T-helper 2 cell (primary cell): ENCODE measurements around the gene ABLIM2.

Experiments used
- DNase-seq, 5 experiments: peaks; one replicate each; pipeline versions ENCODE4 v3.0.0 to v3.0.0-alpha.2; 2012 to 2022
- total RNA-seq, 2 donors: gene quantifications; one replicate each; lab custom pipeline; 2026; lab: John Stamatoyannopoulos, UW

ABLIM2 gene
- 1.2 to 3.6 reads per million in 2 donors for total RNA-seq

DNA sequence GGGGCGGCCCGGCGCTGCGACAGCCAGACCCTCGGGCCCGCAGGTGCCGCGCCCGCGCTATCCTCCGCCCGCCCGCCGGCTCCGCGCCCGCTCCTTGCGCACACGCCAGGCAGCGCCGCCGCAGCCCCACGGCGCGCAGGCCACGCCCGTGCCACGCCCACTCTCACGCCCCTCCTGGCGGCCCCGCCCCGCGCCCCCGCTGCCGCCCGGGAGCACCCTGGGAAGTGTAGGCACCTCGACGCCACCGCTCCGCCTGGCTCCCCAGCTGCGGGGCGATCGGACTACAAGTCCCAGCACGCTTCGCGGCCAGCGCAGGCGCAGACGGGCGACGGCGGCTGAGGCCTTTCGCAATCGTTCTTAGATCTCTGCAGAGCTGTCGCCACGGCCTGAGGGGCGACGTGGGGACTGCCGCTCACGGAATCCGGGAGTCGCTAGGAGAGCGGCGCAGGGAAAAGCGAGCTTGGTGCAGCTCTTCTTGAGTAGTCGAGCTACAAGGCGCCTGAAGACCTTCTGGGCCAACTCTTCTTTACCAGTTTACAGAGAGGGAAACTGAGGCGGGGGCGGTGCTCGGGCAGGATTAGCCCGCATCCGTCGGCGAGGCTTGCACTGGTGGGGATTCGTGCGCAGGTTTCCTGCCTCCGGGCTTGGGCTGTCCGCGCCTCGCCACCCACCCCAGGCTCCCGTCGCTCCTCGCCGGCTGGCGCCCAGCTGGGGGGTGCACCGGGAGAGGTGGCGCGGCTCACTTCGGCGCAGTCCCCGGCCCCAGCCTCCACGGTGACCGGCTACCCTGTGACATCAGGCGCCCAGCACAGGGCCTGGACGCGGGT, at the start of gene ABLIM2:
Gene ABLIM2, minus strand, starts transcription at position 104 of the 827 bp plus-strand sequence. CDS start 124 bp downstream, outside the sequence.
- DNase-seq = peak; percentile 97 to 99 (median 98)

DNA sequence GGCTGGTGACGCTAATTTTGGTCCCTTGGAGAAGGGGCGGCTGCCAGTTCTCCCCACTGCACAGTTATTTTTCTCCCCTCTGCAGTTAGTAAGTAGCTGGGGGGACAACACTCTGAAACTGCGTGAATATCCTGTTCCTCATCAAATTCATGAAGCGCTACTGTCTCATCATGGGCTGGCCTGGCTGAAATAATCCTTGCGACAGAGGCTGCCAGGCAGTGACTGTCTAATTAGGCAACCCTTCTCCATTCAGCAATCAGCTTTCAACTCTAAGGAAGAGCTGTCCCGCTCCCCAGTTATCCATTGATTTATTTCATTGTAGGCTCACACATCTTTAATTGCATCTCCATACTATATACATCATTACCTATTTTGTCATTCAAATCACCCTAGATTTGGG, 48.7 kb upstream of the ABLIM2 start:
- DNase-seq = no peak

DNA sequence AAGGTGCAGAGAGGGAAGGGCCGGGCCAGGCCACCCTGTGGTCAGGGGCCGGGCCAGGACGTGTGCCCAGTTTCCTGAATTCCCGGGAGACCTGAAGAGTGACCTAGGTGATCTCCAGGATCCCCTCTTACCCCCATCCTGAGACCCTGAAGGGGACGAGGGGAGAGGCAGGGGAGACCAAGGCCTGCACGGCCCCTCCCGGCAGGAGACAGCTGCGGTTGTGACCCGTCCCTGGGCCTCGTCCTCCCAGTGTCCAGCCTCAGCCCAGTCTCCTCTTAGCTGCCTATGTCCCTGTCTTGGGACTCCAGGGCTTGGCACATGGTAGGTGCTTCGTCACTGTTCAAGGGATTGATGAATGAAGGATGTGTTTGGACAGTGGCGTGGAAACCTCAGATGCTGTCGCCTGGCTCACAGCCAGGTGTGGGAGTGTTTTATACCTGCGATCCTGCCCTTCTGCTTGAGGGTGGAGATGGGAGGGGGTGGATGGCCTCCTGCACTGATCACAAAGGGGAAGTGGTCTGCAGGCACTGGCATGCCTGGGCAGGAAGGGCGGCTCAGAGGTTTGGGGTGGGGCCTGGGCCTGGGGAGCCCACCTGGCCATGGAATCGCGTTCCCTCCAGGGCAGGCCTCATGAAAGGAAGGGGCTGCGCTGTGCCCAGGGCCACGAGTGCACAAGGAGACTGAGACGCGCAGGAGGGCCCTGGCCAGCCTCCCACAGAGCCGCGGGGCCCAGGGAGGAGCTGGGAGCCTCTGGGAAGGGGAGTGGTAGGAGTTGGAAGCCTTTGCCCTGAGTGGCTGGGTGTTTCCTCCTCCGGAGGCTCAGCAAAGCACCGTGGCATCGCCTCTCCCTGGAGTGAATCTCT, 47.4 kb upstream of the ABLIM2 start:
- no peak for DNase-seq

DNA sequence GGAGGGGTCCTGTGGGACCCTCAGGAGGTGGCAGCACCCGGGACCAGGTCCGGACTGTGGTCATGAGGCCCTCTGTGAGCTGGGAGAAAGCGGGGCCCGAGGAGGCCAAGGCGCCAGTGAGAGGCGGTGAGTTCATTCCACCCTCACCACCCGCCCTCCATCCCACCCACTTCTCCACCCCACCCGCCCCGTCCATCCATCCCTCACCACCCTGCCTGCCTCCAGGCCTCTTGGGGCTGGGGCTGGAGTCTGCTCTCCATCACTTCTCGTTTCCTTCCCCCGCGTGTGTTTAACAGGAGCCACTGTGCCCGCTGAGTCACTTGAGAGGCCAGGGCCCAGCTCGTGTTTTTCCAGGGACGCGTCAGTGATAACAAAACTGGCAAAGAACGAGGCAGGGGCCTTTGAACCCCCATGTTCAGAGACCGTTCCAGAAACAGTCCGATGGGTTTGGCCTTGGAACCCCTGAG, 46.7 kb upstream of the ABLIM2 start:
- no peak for DNase-seq

DNA sequence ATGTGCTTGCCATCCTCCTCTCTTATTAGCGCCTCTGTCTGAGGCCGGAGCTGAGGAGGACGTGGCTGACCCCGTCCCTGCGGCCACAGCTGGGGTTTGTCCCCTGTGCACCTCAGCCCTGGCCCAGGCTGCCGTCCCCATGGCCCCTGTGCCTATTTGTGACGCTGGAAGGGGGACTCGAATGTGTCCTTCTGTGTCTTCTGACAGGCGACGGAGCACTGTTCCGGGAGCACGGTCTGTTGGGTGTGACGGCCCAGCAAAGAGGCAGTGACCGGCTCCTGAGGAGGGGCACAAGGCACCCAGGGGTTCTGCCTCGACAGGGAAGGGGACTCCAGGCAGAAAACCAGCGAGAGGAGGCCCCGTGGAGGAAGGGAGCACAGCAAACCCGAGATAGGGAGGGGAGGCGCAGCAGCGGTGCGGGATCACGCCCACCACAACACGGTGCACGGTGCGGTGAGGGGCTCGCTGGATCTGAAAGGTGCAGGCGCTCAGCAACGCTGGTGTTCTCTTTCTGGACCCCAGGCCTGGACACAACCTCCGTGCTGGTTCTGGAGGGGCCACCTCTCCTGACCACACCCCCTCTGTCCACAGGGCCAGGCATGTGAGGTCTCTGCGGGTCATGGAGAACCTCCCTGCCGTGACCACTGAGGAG, 46.1 kb upstream of the ABLIM2 start:
- DNase-seq = no peak

DNA sequence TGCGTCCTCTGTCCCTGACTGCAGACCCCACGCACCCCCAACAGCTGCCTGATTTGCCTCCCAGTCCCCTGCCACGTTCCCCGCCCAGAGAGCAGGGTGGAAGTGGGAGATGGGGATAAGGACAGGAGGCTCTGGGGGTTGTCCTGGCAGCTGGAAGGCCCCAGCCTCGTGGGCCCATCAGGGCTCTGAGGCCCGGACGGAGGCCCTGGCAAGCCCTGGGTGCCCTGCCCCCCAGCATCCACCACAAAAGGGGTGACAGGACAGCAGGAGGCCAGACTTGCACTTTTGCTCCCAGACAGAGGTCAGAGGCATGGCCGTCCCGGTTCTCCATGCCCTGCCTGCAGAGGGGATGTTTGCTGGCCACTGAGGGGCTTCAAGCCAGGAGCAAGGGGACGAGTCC, 45.2 kb upstream of the ABLIM2 start:
- DNase-seq = no peak

DNA sequence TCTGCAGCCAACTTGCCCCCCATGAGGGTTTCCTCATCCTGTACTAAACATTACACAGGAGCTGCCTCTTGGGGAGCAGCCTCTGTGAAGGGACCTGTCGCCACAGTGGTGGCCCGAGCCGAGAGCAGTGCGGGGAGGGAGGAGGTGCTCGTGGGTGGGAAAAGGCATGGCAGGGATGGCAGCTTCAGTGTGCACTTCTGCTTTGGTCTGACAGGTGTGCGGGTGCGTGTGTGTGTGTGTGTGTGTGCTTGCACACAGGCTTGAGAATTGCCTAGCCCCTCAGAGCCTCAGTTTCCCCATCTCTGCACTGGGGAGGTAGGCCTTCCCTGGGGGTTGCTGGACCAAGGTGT, 44.4 kb upstream of the ABLIM2 start:
- peak in 1 of 5 experiments; percentile 33 for DNase-seq

DNA sequence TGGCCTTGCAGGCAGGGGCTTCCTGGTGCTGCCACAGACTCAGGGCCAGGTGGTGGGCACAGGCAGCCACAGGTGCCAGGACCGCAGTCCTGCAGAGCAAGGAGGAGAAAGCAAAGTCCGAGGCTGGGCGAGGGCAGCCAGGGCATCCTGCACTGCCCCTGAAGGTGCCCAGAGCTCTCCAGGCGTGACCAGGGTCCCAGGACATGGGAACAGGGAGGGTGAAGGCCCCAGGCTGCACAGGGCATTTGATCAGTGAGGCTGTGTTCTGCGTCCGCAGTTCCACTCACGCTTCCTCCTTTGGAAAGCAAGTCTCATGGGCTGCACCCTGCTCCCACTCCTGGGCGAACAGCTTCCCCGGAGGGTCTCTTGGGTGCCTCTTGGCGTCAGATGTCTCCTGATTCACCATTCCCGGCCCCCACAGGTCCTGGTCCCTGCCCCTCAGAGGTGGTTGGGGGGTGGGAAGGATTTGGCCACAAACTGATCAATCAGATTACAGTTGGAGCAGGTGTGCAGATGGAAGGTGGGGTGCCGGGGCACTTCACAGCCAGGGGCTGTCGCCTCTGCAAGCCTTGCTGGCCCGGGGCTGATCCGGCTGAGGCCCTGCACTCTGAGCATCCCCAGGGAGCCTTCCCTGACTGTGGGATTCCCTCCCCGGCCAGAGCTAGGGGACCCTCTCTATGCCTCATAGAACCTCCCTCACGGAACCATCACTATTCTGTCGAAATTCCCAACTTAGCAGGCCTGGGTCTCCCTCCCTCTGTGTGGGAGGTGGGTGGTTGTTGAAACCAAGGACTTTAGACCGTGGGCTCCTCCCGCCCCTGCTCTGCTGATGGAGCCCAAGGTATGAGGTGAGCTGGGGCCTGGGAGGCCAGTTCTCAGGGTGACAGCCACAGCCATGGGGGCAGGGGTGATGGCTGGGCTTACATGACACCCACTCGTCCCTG, 43.8 kb upstream of the ABLIM2 start:
- DNase-seq = no peak

DNA sequence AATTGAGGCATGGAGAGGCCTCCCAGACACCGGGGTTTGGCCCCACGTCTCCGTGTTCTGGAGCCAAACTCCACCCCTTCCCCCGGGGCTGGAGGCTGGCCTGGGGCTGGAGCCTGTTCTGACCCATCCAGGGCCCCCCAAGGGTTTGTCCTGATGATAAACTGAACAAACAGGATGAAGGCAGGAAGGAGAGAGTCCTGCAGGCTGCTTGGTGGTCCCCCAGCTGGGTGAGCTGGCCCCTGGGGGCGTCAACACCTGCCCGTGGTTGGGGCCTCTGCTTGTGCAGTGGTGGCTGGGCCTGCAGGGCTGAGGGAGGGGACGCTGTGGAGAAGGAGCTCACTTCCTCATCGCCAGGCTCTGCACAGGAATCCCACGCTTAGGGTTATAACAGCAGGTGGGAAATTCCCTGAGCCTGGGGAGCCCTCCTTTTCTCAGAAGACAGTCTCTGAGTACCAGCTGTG, 42.7 kb upstream of the ABLIM2 start:
- peak in 2 of 5 experiments; percentile 19 to 28 for DNase-seq

DNA sequence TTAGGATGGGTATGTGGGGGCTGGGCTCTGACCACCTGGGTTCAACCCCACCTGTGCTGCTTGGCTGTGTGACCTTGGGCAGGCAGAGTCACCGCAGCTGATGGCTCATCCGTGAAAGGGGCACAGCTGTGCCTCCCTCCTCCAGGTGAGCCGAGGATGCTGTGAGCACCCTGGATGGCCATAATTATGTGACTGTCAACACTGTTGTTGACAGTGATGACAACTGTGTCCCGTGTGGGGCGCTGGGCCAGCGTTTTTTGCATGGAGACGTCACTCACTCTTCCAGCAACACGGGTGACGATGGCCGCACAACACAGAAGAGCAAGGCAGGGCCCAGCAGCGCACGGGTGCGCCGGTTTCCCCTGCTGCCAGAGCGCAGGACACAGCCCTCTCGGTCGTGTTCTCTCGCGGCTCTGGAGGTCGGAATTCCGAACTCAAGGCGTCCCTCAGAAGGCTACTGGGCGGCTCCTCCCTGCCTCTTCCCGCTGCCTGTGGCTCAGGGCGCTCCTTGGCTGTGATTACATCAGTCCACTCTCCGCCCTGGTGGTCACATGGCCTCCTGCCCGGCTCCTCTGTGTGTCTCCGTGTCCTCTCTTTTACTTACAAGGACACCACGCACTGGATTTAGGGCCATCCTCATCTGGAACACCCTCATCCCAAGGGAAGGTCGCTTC, 41.8 kb upstream of the ABLIM2 start:
- DNase-seq = peak in 3 of 5 experiments; percentile 18 to 51 (median 20)

DNA sequence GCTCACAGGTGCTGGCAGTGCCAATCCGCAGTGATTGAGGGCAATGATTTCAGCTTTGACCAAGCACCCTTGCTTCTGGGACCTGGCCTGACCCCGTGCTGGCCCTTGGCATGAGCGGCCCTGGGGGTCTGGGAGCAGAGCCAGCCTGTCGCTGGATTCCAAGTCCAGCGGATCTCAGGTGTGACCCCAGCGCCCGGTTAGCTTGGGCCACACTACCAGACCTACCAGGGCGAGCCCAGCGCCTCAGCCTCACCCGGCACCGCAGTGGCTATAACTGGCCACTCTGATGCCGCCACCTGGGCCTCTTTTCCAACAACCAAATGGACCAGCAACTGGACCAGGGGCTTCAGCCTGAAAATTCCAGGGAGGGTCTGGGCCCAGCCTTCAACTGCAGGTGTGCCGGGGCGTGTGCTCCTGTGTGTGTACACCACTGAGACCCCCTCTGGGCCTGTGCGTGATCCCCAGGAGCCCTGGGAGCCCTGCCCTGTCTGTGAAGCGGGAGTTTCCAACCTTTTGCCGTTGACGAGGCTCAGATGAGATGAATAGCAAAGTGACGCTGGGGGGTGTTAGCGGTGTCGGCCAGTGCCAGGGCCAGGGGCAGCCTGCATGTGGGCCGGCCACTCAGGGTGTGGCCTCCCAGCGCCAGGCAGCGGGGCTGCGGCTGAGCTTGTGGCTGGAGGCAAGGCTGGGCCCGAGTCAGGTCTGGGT, 41.1 kb upstream of the ABLIM2 start:
- peak in 2 of 5 experiments; percentile 10 to 26 for DNase-seq

DNA sequence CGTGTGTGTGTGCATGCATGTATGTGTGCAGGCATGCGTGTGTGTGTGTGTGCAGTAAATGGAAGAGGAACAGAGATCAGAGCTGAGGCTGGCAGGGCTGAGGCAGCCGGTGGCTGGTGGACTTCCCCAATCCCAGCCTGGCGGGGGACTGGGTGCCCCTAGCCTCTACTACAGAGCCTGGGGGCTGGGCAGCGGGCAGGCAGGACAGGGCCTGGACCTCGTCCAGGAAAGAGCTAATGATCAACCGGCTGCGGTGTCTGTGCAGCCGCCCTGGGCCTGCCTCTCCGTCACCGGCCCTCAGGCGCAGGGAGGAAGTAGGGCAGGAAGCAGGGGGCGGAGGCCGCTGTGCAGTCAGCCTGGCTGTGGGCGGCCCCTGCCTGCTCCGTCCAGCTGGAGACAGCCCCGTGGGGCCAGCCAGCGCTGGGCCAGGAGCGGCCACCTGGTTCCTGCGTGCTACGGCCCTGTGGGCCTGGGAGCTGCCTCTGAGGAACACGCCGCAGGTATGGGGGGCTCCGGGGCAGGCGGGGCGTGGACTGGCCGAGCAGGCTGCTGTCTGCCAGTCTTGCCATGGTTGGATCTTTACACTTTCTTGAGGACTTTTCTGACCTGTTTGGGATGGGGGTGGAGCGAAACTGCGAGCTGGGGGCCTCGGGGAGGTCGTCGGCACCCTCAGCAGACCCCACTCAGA, 40.4 kb upstream of the ABLIM2 start, which contains the start of gene SH3TC1:
Gene SH3TC1, plus strand, starts transcription at position 385 of the 688 bp plus-strand sequence. CDS start 5,905 bp downstream, outside the sequence.
- DNase-seq = peak; percentile 26 to 83 (median 43)

DNA sequence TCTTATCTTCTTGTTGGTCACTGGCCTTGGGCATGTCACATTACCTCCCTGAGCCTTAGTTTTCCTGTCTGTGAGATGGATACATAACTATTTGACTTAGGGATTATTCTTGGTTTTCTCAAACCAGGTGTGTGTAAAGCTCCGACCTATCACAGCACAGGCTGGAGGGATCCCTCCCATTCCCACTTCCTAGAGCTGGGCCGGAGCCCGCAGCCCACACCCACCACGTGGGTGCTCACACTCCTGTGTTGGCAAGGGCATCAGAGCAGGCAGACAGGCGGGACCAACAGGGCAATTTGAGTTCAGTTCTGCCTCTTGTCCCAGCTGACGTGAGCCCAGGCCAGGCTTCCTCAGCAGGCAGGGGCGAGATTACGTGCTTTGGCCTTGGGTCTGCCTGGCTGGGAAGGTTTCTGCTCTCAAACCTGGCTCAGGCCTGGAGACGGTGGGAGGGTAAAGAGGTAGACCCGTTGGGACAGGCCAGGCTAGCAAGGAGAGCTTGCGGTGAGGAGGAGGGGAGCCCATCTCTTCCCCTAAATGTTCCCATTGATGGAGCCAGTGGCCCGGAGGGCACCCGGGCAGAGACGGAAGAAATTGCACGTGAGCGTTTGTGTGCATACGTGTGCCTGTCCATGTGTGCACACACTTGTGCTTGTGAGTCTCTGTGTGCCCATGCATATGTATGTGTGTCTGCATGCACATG, 39.7 kb upstream of the ABLIM2 start:
- DNase-seq = no peak

DNA sequence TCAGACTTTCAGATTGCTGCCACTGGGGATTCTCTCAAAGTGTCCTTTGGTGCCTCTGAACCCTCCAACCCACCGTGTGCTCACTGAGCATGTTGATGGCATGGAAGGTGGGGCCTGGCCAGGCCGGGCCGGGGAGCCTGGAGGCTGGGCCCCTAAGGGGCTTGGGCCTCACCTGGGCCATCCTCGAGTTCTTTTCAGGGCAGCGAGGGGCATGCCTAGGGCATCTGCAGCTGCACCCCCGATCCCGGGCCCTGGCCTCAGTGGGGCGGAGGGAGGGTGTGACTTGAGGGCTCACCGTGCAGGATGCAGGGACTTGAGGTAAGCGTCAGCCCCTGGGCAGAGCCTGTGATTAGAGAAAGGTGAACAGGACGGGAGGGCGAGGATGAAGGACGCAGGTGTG, 38.9 kb upstream of the ABLIM2 start:
- no peak for DNase-seq

DNA sequence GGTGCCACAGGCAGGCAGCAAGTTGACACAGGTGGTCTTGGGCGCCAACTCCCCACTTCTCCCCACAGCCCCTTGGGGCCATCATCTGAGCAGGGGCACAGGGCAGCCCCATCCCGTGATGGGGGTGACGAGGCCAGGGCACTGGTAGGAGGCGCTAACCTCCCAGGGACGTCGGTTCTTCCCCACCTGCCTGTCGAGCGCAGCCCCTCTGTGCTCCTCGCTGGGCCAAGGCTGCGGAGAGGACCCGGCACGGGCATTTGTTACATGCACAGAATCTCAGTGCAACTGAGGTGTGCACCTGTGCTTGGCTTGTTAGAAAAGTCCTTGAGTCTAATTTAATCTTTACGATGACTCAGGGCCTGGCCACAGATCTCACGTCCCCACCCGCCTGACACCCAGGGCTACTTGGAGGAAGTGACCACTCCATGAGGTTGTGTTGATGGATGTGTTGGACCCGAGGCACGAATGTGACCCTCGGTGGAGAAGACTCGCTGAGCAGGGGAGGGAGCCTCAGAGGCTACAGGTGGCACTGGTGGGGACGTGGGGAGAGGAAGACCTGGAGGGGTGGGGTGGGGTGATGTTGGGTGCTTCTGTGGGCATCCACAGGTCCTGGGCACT, 37.3 kb upstream of the ABLIM2 start:
- DNase-seq = no peak

DNA sequence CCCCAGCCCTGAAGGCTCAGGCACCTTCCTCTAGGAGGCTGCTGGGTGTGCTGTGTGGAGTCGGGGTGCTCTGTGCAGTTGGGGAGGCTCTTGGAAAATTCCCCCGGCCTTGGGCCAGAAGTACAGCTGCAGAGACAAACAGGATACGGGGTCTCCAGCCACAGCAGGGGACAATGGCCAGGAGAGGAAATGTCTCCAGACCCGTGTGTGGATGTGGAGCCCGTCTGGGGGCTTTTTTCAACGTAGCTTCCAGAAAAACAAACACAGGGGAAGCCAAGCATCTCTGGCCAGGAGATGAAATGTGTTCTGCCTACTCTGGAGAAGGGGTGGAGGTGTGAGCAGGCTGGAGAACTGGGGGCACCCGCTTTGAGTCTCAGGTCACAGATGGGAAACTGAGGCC, 36.8 kb upstream of the ABLIM2 start:
- no peak for DNase-seq

DNA sequence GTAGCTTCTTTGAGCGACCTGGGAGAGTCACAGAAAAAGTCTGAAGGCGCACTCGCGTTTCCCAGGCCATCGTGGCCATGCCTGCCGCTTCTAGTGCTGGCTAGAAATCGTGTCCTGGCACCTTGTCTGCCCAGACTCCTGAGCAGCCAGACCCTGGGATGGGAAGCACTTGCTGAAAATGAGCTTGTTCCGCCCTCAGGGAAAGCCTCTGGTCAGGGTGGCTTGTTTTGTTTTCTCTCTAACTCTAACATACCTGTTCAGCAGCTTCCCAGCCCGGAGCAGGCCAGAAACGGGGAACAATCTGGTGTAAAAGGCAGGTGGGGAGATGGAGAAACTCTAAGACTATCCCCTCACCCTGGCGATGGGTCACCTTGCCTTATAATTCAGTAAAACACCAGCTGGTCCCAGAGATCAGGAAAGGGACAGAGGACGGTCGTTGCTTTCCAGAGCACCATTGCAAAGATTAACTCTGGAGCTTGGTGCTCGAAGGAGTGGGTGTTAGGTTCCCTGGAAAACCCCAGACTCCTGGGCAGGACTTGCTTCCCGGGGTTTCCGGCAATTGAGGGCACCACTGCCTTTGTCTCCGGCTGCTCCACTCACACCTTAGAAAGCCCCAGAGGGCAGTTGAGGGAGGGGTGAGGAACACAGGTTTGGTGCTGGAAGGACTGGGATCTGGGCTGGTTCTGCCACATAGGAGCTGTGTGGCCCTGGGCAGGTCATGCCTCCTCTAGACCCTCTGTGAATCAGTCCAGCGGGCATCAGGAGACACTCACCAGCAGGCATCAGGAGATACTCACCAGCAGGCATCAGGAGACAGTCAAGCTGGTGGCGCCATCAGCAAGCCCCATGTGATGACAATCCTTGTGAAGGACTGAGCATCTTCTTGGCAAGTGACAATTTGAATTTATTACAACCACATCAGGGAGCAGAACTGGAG, 36.0 kb upstream of the ABLIM2 start:
- DNase-seq = no peak
